Measurements from ENCODE around the gene MPND.

DNA sequence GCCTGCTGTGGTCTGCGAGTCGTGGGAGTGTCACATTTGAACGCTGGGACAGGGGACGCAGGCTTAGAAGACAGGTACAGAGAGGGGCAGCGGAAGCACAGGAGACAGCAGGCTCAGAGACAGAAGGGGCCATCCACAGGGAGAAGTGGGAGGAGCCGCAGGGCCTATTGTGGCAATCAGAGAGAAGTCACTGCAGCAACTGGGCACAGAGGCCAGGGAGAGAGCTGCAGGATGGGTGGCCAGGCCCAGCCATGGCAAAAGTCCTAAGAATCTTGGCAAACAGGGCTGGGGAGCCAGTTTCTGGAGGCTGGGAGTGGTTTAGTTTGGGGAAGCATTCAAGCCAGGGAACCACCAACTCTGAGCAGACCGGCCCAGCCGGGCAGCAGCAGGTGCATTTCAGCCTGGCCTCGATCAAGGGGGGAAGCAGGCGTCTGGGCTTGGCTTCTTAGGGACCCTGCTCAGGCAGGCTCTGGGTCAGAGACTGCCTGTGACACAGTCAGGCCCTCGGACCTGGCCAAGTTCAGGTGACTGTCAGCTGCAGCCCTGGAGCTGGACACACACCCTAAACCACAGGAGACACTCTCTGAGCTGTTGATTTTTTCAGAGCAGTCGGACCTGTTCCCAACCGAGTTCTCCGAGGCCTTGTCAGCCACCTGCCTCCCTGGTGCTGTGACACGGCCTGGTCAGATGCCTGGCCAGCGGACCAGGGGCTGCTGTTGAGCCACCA lies 45.1 kb downstream of the MPND start:
- TF ChIP-seq, protein P1, sequence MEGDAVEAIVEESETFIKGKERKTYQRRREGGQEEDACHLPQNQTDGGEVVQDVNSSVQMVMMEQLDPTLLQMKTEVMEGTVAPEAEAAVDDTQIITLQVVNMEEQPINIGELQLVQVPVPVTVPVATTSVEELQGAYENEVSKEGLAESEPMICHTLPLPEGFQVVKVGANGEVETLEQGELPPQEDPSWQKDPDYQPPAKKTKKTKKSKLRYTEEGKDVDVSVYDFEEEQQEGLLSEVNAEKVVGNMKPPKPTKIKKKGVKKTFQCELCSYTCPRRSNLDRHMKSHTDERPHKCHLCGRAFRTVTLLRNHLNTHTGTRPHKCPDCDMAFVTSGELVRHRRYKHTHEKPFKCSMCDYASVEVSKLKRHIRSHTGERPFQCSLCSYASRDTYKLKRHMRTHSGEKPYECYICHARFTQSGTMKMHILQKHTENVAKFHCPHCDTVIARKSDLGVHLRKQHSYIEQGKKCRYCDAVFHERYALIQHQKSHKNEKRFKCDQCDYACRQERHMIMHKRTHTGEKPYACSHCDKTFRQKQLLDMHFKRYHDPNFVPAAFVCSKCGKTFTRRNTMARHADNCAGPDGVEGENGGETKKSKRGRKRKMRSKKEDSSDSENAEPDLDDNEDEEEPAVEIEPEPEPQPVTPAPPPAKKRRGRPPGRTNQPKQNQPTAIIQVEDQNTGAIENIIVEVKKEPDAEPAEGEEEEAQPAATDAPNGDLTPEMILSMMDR (IDR thresholded peaks at IDR 0.05) = no peak
- TF ChIP-seq POLR2AphosphoS5 (IDR thresholded peaks at IDR 0.05; ENCODE audit: low read depth, low read length) (no peak), EZH2phosphoT487 (IDR thresholded peaks at IDR 0.05; ENCODE audit: borderline replicate concordance, low read depth) (no peak), ZBTB33 (IDR thresholded peaks at IDR 0.05; ENCODE audit: borderline replicate concordance, low read depth) (no peak), EP300 (IDR thresholded peaks at IDR 0.05; ENCODE audit: borderline replicate concordance in 1 of 2, low read depth in 1 of 2, low read length in 1 of 2) (no peak), SMC3 (IDR thresholded peaks at IDR 0.05; ENCODE audit: low read depth, low read length) (no peak), RXRA (IDR thresholded peaks at IDR 0.05; ENCODE audit: borderline replicate concordance, low read depth) (no peak), NFIC (IDR thresholded peaks at IDR 0.05; ENCODE audit: borderline replicate concordance) (no peak), RAD21 (IDR thresholded peaks at IDR 0.05; ENCODE audit: low read length) (no peak), GABPA (IDR thresholded peaks at IDR 0.05; ENCODE audit: low read depth) (no peak)
- TF ChIP-seq, protein P2, sequence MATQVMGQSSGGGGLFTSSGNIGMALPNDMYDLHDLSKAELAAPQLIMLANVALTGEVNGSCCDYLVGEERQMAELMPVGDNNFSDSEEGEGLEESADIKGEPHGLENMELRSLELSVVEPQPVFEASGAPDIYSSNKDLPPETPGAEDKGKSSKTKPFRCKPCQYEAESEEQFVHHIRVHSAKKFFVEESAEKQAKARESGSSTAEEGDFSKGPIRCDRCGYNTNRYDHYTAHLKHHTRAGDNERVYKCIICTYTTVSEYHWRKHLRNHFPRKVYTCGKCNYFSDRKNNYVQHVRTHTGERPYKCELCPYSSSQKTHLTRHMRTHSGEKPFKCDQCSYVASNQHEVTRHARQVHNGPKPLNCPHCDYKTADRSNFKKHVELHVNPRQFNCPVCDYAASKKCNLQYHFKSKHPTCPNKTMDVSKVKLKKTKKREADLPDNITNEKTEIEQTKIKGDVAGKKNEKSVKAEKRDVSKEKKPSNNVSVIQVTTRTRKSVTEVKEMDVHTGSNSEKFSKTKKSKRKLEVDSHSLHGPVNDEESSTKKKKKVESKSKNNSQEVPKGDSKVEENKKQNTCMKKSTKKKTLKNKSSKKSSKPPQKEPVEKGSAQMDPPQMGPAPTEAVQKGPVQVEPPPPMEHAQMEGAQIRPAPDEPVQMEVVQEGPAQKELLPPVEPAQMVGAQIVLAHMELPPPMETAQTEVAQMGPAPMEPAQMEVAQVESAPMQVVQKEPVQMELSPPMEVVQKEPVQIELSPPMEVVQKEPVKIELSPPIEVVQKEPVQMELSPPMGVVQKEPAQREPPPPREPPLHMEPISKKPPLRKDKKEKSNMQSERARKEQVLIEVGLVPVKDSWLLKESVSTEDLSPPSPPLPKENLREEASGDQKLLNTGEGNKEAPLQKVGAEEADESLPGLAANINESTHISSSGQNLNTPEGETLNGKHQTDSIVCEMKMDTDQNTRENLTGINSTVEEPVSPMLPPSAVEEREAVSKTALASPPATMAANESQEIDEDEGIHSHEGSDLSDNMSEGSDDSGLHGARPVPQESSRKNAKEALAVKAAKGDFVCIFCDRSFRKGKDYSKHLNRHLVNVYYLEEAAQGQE (IDR thresholded peaks at IDR 0.05; ENCODE audit: low read depth, low read length) = no peak
